Right ventricle myocardium superior (tissue), 1 donor: ENCODE results near the gene VPS8. TPM values are rescaled to one million over a fixed set of nuclear protein-coding genes. Genes with fewer than 3 reads are reported as not detected.

ENCODE experiments used
- ATAC-seq: fragments of 200-7000 bp; cut with Tn5 transposase; one replicate; pipeline ENCODE4 v1.9.1; 2020; ENCODE audit warnings: mild to moderate bottlenecking; ENCODE audit not compliant: poor library complexity
- DNase-seq: peaks from one replicate; pipeline ENCODE4 v3.0.0-alpha.2; 2020
- intact Hi-C: fragments of 100-400 bp; cut with DNase I; formaldehyde crosslinking; loops from one replicate; pipeline ENCODE4 v1.11.2; 2022
- long read RNA-seq: library from polyadenylated mRNA; unstranded; transcript quantifications from one replicate; pipeline ENCODE4 v2.0.0, GENCODE V29; 2021
- total RNA-seq: library from RNA; stranded (reverse); fragmentation: NEBNext Ultra II Directional; extraction: Animal tissue kit (Norgen Biotek cat#: 25700); gene quantifications from one replicate; pipeline ENCODE4 v1.2.1, GENCODE V29; 2021
- donor health status: DM: no; HTN: yes; CAD: no; lungs with severe emphysema.

VPS8 gene
- 51.5 TPM for total RNA-seq
- long read RNA-seq, full-length matches to known transcripts = 37 of 47 reads
- long read RNA-seq, partial matches to known transcripts = 6 of 47 reads
- long read RNA-seq, other reads (novel, unspliced or antisense) = 4 of 47 reads

GRCh38 chr3:184811999-184812661, at the start of gene VPS8:
Gene VPS8, plus strand, starts transcription at chr3:184812166. Its CDS starts 12,467 bp downstream, at chr3:184824633.
- ATAC-seq = peak; percentile 97
- peak; percentile 98 for DNase-seq
- intact Hi-C loops = no loop called here

GRCh38 chr3:184764191-184764590, 47.8 kb upstream of the VPS8 start:
- ATAC-seq = no peak
- intact Hi-C loops = no loop called here

GRCh38 chr3:184765047-184765729, 46.8 kb upstream of the VPS8 start:
- intact Hi-C loops = no loop called here
- ATAC-seq (no peak), DNase-seq (no peak)

More at GRCh38 chr3:184764191-184764590, 47.8 kb upstream of the VPS8 start:
- DNase-seq = no peak

- no peak for DNase-seq
- no peak for ATAC-seq
- intact Hi-C loops = no loop called here
Observed at GRCh38 chr3:184765730-184766074, 46.3 kb upstream of the VPS8 start.

- ATAC-seq (no peak), DNase-seq (no peak)
- intact Hi-C loops = no loop called here
Observed at GRCh38 chr3:184766555-184767261, 45.3 kb upstream of the VPS8 start.

GRCh38 chr3:184767377-184767776, 44.6 kb upstream of the VPS8 start:
- intact Hi-C loops = no loop called here
- ATAC-seq (no peak), DNase-seq (no peak)

GRCh38 chr3:184769382-184770170, 42.4 kb upstream of the VPS8 start:
- DNase-seq (no peak), ATAC-seq (no peak)
- intact Hi-C loops = no loop called here

GRCh38 chr3:184770541-184770940, 41.4 kb upstream of the VPS8 start:
- intact Hi-C loops = no loop called here
- DNase-seq = no peak
- ATAC-seq = no peak

GRCh38 chr3:184771301-184772127, 40.5 kb upstream of the VPS8 start:
- DNase-seq (no peak), ATAC-seq (no peak)
- intact Hi-C loops = no loop called here

GRCh38 chr3:184772667-184773272, 39.2 kb upstream of the VPS8 start:
- ATAC-seq (no peak), DNase-seq (no peak)
- intact Hi-C loops = no loop called here

- DNase-seq (no peak), ATAC-seq (peak; percentile 42)
- intact Hi-C loops = no loop called here
Observed at GRCh38 chr3:184773283-184774186, 38.4 kb upstream of the VPS8 start.

- DNase-seq = no peak
- intact Hi-C loops = loop anchor here (1.0 to 5.0 kb wide), 2 partner anchors 65 to 216 kb away; partner anchors contain the start of genes EPHB3 and MAGEF1
- no peak for ATAC-seq
Observed at GRCh38 chr3:184776916-184777315, 35.0 kb upstream of the VPS8 start.

- peak; percentile 93 for ATAC-seq
- DNase-seq = peak; percentile 85
- intact Hi-C loops = loop anchor here (1.0 to 5.0 kb wide), 2 partner anchors 65 to 216 kb away; partner anchors contain the start of genes EPHB3 and MAGEF1
Observed at GRCh38 chr3:184777566-184778356, 34.2 kb upstream of the VPS8 start.

- DNase-seq = no peak
- ATAC-seq = no peak
- intact Hi-C loops = loop anchor here (5.0 kb wide), 1 partner anchor 66 kb away; the partner anchor contains the start of gene MAGEF1
Observed at GRCh38 chr3:184778426-184779332, 33.3 kb upstream of the VPS8 start.
